Measurements from ENCODE around the gene NAALADL1. TPM values are rescaled to one million over a fixed set of nuclear protein-coding genes. Genes with fewer than 3 reads are reported as not detected.

The NAALADL1 gene
- total RNA-seq, 1 donor from 2014 or later = 21.7 TPM

- DNase-seq (ENCODE audit: low read depth) = no peak
- H3K4me3 ChIP-seq (ENCODE audit: low read depth, low read length) = peak overlapping the region; percentile 76
- TF ChIP-seq, protein P1, sequence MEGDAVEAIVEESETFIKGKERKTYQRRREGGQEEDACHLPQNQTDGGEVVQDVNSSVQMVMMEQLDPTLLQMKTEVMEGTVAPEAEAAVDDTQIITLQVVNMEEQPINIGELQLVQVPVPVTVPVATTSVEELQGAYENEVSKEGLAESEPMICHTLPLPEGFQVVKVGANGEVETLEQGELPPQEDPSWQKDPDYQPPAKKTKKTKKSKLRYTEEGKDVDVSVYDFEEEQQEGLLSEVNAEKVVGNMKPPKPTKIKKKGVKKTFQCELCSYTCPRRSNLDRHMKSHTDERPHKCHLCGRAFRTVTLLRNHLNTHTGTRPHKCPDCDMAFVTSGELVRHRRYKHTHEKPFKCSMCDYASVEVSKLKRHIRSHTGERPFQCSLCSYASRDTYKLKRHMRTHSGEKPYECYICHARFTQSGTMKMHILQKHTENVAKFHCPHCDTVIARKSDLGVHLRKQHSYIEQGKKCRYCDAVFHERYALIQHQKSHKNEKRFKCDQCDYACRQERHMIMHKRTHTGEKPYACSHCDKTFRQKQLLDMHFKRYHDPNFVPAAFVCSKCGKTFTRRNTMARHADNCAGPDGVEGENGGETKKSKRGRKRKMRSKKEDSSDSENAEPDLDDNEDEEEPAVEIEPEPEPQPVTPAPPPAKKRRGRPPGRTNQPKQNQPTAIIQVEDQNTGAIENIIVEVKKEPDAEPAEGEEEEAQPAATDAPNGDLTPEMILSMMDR (IDR thresholded peaks at IDR 0.05; ENCODE audit: insufficient read depth, low read length, poor library complexity, severe bottlenecking) = no peak
- peaks cover 1% of the 10 kb centered on the region for H3K36me3 ChIP-seq (ENCODE audit: control insufficient read depth, insufficient read depth, low read length)
- H3K27me3 ChIP-seq (ENCODE audit: control insufficient read depth, insufficient read depth, low read length) = no peaks in the 10 kb centered on the region
These were observed 26.4 kb upstream of the NAALADL1 start for GRCh38 chr11:65084598-65085375.

DNA sequence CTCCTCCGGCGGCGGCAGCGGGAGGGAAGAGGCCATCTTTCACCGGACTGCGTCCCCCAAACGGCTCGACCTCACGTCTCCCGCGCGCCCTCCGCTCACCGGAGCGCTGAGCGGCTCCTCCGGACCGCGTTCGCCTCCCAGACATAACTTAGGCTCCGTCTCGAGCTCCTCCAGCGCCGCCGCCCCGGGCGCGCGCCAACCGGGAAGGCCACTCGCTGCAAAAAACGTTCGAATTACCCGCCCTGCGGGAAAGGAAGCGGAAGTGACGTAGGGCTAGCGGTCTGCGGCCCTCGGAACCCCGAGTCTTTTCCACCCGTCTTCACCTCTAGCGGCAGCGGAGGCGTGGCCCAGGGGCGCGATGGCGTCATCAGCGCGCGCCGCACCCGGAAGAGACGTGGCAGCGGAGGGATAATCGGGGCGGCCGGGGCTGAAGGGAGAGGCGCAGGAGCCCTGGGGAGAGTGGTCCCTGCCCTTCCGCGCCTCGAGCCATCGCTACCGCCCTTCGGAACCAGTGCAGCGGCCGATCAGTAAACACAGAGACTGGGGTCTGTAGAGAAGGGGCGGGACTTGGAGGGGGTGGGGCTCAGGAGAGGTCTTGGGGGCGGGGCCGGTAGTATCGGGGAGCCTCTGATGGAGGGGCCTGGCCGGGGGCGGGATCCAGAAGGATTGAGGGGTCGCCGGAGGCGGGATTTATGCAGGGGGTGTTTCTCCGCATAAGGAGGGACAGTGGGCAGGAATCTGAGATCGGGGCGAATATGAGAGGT lies 25.7 kb upstream of the NAALADL1 start, which contains the start of the genes CDCA5 and ZFPL1:
Gene CDCA5, minus strand, starts transcription at position 207 of the 764 bp plus-strand sequence. Its CDS starts 62 bp downstream, at position 145.
Gene ZFPL1, plus strand, starts transcription at position 389 of the 764 bp plus-strand sequence. CDS start 477 bp downstream, outside the sequence.
- Histone ChIP-seq H3K4me3 (ENCODE audit: low read depth, low read length) (peak within 1 kb of the TSS; percentile 76), H3K27me3 (ENCODE audit: control insufficient read depth, insufficient read depth, low read length) (no peaks in the 10 kb centered on the region), H3K36me3 (ENCODE audit: control insufficient read depth, insufficient read depth, low read length) (peaks cover 1% of the 10 kb centered on the region)
- TF ChIP-seq, protein P1 (IDR thresholded peaks at IDR 0.05; ENCODE audit: insufficient read depth, low read length, poor library complexity, severe bottlenecking) = no peak
- peak; percentile 73 for DNase-seq (ENCODE audit: low read depth)

DNA sequence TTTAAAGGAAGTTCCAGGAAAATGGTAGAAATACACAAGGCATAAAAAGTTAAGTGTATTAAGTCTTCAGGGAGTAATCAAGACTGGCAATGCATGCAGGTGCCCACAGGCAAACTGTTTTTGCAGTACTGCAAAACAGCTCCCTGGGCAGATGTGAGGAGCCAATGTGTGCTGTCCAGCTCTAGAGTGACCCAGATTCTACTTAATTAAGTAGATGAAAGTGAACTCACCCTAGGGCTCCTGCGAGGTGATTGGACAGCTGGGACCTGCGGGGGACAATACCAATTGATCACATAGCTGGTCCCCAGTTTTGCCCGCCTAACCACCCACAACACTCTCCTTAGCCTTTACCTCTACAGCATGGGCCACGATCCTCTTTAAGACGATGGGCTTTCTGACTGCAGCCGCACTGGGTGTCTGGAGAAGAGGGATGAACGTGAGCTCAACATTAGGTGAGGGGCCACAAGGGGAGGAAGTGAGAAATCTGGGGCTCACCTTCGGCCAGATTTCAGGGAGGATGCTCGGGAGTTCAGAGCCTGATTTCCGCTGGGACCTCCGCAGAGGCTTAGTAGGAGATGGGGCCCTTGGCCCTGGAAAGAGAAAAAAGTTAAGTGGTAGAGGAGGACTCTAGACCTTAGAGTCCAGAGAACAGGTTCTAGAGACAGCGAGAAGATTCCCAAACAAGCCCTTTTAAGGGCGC lies 24.9 kb upstream of the NAALADL1 start:
- DNase-seq (ENCODE audit: low read depth) = no peak
- H3K27me3 ChIP-seq (ENCODE audit: control insufficient read depth, insufficient read depth, low read length) = no peaks in the 10 kb centered on the region
- peak overlapping the region; percentile 76 for H3K4me3 ChIP-seq (ENCODE audit: low read depth, low read length)
- TF ChIP-seq, protein P1 (IDR thresholded peaks at IDR 0.05; ENCODE audit: insufficient read depth, low read length, poor library complexity, severe bottlenecking) = no peak
- peaks cover 1% of the 10 kb centered on the region for H3K36me3 ChIP-seq (ENCODE audit: control insufficient read depth, insufficient read depth, low read length)

DNA sequence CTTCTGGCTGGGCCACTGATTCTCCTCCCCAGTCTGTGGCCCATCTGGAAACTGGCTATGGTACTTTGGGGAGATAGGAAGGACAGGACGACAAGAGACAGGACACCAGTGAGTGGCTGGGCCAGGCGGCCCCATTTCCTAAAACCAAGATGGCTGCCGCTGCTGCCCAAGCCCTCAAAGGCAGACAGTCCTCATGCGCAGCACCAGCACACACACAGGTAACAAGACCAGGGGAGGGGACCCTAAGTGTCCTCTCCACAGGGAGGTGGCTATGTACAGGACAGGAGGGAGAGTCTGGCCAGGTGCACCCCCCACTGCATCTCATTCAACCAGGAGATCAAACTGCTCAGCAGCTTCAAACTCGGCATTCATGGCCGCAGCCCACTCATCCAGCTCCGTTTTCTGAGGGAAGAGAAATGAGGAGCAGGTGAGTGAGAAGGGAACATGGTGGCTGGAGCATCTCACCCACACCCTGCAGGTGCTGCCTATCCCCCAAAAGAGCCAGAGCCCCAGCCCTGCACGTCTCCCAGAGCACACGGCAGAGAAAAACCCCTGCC lies 20.5 kb upstream of the NAALADL1 start:
- peaks cover 1% of the 10 kb centered on the region for H3K36me3 ChIP-seq (ENCODE audit: control insufficient read depth, insufficient read depth, low read length)
- DNase-seq (ENCODE audit: low read depth) = no peak
- TF ChIP-seq, protein P1 (IDR thresholded peaks at IDR 0.05; ENCODE audit: insufficient read depth, low read length, poor library complexity, severe bottlenecking) = no peak
- H3K27me3 ChIP-seq (ENCODE audit: control insufficient read depth, insufficient read depth, low read length) = no peaks in the 10 kb centered on the region
- no peak overlapping the region for H3K4me3 ChIP-seq (ENCODE audit: low read depth, low read length)

- Histone ChIP-seq H3K36me3 (ENCODE audit: control insufficient read depth, insufficient read depth, low read length) (peaks cover 1% of the 10 kb centered on the region), H3K4me3 (ENCODE audit: low read depth, low read length) (no peak overlapping the region), H3K27me3 (ENCODE audit: control insufficient read depth, insufficient read depth, low read length) (no peaks in the 10 kb centered on the region)
- DNase-seq (ENCODE audit: low read depth) = no peak
- TF ChIP-seq, protein P1 (IDR thresholded peaks at IDR 0.05; ENCODE audit: insufficient read depth, low read length, poor library complexity, severe bottlenecking) = peak; percentile 72
These were observed 19.8 kb upstream of the NAALADL1 start for GRCh38 chr11:65078151-65078550.
